ENCODE results near the gene KLHL11.

KLHL11 gene, protein sequence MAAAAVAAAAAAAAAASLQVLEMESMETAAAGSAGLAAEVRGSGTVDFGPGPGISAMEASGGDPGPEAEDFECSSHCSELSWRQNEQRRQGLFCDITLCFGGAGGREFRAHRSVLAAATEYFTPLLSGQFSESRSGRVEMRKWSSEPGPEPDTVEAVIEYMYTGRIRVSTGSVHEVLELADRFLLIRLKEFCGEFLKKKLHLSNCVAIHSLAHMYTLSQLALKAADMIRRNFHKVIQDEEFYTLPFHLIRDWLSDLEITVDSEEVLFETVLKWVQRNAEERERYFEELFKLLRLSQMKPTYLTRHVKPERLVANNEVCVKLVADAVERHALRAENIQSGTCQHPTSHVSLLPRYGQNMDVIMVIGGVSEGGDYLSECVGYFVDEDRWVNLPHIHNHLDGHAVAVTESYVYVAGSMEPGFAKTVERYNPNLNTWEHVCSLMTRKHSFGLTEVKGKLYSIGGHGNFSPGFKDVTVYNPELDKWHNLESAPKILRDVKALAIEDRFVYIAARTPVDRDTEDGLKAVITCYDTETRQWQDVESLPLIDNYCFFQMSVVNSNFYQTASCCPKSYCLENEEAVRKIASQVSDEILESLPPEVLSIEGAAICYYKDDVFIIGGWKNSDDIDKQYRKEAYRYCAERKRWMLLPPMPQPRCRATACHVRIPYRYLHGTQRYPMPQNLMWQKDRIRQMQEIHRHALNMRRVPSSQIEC

DNA sequence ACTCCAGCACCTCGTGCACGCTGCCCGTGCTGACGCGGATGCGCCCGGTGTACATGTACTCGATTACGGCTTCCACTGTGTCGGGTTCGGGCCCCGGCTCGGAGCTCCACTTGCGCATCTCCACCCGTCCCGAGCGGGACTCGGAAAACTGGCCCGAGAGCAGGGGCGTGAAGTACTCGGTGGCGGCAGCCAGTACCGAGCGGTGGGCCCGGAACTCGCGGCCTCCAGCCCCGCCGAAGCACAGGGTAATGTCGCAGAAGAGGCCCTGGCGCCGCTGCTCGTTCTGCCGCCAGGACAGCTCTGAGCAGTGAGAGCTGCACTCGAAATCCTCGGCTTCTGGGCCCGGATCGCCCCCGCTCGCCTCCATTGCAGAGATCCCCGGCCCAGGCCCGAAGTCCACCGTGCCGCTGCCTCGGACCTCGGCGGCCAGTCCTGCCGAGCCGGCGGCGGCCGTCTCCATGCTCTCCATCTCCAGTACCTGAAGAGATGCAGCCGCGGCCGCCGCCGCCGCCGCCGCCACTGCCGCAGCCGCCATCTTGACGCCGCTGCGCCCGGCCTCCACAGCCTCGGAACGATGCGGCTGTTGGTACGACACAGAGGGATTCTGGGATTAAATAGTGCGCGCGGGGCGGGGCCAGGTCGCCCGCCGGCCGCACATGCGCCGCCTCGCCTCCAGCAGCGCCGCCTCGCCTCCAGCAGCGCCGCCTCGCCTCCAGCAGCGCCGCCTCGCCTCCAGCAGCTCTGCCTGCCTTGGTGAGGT is at the start of gene KLHL11:
Gene KLHL11, minus strand, starts transcription at position 588 of the 760 bp plus-strand sequence. Its CDS starts 53 bp downstream, at position 535.
- Histone ChIP-seq H3K9me3 (ENCODE audit: low read length) (no peaks in the 10 kb centered on the region), H3K27ac (ENCODE audit: low read depth, low read length) (peak within 1 kb of the TSS; percentile 84), H3K4me3 (ENCODE audit: low read depth in 1 of 2, low read length in 2 of 2) (peak within 1 kb of the TSS; percentile 81 to 92), H3K36me3 (ENCODE audit: insufficient read depth, low read length) (peaks cover 19% of the 10 kb centered on the region), H3K4me1 (ENCODE audit: insufficient read depth, low read length) (peaks cover 19% of the 10 kb centered on the region), H3K9ac (ENCODE audit: low read length) (peak within 1 kb of the TSS; percentile 77), H3K27me3 (ENCODE audit: control insufficient read depth in 1 of 2, insufficient read depth in 2 of 2, low read length in 2 of 2) (no peaks in the 10 kb centered on the region)

DNA sequence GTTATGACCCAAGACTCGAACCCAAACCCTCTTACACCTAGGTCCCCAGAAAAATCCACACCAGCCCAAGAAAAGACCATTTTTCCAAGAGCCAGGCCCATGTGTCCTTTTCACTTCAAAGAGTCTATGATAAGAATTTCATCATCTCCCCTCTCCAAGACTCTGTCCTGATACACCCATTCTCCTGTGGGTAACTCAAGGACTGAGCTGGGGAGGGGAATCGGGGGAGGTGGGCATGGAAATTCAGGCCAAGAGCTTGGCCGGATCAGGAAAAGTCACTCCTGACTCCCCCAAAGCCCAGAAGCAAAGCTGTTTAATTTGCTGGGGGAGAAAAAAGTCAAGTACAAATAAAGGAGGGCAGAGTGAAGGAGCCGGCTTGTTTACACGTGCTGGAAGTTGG is 49.8 kb upstream of the KLHL11 start:
- peaks cover 25% of the 10 kb centered on the region for H3K4me1 ChIP-seq (ENCODE audit: insufficient read depth, low read length)
- H3K9ac ChIP-seq (ENCODE audit: low read length) = no peak overlapping the region
- H3K27ac ChIP-seq (ENCODE audit: low read depth, low read length) = no peak overlapping the region
- no peak overlapping the region for H3K4me3 ChIP-seq (ENCODE audit: low read depth in 1 of 2, low read length in 2 of 2)
- no peaks in the 10 kb centered on the region for H3K9me3 ChIP-seq (ENCODE audit: low read length)
- no peaks in the 10 kb centered on the region for H3K27me3 ChIP-seq (ENCODE audit: control insufficient read depth in 1 of 2, insufficient read depth in 2 of 2, low read length in 2 of 2)
- H3K36me3 ChIP-seq (ENCODE audit: insufficient read depth, low read length) = peaks cover 35% of the 10 kb centered on the region

DNA sequence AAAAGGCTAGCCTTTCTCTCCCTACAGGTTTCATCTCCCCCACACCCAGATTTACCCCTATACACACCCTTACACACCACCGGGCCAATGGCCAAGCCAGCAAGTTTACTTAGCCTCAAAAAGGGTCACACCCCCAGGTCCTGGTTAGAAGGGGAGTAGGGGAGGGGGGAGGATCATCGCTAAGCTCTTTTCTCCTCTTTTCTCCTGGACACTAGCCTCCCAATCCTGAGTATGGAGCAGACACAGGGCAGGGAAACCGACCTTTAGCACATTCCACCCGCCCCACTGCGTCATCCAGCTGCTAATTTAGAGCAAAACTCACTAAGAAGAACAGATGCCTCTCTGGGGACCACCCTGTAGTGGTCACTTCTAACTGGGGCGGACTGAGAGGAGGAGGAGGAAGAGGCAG is 49.1 kb upstream of the KLHL11 start:
- Histone ChIP-seq H3K27me3 (ENCODE audit: control insufficient read depth in 1 of 2, insufficient read depth in 2 of 2, low read length in 2 of 2) (no peaks in the 10 kb centered on the region), H3K4me3 (ENCODE audit: low read depth in 1 of 2, low read length in 2 of 2) (no peak overlapping the region), H3K9me3 (ENCODE audit: low read length) (no peaks in the 10 kb centered on the region), H3K4me1 (ENCODE audit: insufficient read depth, low read length) (peaks cover 22% of the 10 kb centered on the region), H3K27ac (ENCODE audit: low read depth, low read length) (no peak overlapping the region), H3K9ac (ENCODE audit: low read length) (no peak overlapping the region), H3K36me3 (ENCODE audit: insufficient read depth, low read length) (peaks cover 41% of the 10 kb centered on the region)

DNA sequence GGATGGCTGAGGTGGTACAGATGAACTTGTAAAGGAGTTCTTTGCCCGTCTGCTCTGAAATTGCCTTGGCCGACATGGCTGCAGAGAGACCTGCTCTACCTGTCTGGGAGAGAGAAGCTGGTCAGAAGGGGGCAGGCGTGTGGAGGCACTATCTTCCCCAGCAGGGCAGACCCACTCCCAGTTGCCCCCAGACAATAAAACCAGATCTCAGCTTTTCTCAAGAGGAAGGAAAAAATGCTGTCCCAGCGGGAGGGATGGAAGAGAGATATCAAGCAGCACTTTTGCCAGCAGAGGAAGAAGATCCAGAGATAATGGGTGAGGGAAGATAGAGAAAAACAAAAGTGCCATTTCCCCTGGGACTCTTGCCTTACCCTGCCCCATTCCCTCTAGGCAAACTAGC is 48.6 kb upstream of the KLHL11 start:
- H3K27me3 ChIP-seq (ENCODE audit: control insufficient read depth in 1 of 2, insufficient read depth in 2 of 2, low read length in 2 of 2) = no peaks in the 10 kb centered on the region
- peaks cover 47% of the 10 kb centered on the region for H3K36me3 ChIP-seq (ENCODE audit: insufficient read depth, low read length)
- H3K4me1 ChIP-seq (ENCODE audit: insufficient read depth, low read length) = peaks cover 20% of the 10 kb centered on the region
- H3K9ac ChIP-seq (ENCODE audit: low read length) = no peak overlapping the region
- no peak overlapping the region for H3K4me3 ChIP-seq (ENCODE audit: low read depth in 1 of 2, low read length in 2 of 2)
- H3K9me3 ChIP-seq (ENCODE audit: low read length) = no peaks in the 10 kb centered on the region
- H3K27ac ChIP-seq (ENCODE audit: low read depth, low read length) = no peak overlapping the region

DNA sequence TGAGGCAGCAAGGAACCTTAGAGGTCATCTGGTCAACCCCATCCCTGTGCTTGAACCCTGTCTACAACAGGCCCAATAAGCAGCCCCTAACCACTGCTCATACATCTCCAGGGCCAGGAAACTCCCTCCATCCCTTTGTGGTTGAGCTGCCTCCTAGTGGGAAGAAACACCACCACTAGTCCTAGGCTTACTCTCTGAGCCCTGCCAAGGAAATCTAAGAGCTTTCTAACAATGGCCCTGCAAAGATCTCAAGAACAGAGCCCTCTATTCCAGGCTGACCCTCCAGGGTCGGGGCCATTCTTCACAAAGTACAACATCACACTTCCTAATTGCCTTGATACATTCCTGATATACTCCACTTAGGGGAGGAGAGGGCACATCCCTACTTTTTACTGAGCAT is 47.7 kb upstream of the KLHL11 start:
- Histone ChIP-seq H3K9me3 (ENCODE audit: low read length) (no peaks in the 10 kb centered on the region), H3K36me3 (ENCODE audit: insufficient read depth, low read length) (peaks cover 49% of the 10 kb centered on the region), H3K27me3 (ENCODE audit: control insufficient read depth in 1 of 2, insufficient read depth in 2 of 2, low read length in 2 of 2) (no peaks in the 10 kb centered on the region), H3K9ac (ENCODE audit: low read length) (no peak overlapping the region), H3K4me1 (ENCODE audit: insufficient read depth, low read length) (peaks cover 19% of the 10 kb centered on the region), H3K4me3 (ENCODE audit: low read depth in 1 of 2, low read length in 2 of 2) (no peak overlapping the region), H3K27ac (ENCODE audit: low read depth, low read length) (no peak overlapping the region)

DNA sequence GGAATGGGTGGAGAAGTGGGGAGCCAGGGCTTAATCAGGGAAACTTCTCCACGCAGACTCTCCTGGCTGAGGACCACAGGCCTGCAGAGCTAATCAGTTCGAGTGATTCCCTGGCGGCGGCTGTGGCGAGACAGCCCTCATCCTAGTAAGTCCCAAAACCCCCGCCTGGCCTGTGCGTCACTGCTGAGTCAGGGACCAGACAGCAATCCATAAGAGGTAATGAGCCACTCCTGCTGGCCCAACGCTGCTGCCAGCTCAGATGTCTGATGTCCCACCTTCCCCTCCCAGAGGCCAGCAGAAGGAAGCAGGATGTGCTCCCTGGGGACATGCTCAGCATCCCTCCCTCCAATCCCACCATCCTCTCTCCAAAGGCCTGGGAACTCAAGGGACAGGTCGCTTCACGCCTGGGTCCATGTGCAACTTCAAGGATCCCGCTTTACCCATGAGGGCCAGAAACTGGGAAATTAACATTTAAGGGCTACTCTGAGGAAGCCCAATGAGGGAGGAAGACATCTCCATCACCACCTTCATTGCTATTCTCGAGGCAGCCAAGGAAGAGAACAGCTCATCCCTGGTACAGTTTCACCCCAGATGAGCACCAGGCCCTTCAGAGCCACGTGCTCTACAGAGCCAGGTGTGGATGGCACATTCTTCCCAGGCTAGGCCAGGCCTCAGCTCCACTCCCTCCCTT is 45.6 kb upstream of the KLHL11 start:
- Histone ChIP-seq H3K9me3 (ENCODE audit: low read length) (no peaks in the 10 kb centered on the region), H3K27ac (ENCODE audit: low read depth, low read length) (no peak overlapping the region), H3K4me1 (ENCODE audit: insufficient read depth, low read length) (peaks cover 13% of the 10 kb centered on the region), H3K4me3 (ENCODE audit: low read depth in 1 of 2, low read length in 2 of 2) (no peak overlapping the region), H3K36me3 (ENCODE audit: insufficient read depth, low read length) (peaks cover 60% of the 10 kb centered on the region), H3K9ac (ENCODE audit: low read length) (no peak overlapping the region), H3K27me3 (ENCODE audit: control insufficient read depth in 1 of 2, insufficient read depth in 2 of 2, low read length in 2 of 2) (no peaks in the 10 kb centered on the region)

DNA sequence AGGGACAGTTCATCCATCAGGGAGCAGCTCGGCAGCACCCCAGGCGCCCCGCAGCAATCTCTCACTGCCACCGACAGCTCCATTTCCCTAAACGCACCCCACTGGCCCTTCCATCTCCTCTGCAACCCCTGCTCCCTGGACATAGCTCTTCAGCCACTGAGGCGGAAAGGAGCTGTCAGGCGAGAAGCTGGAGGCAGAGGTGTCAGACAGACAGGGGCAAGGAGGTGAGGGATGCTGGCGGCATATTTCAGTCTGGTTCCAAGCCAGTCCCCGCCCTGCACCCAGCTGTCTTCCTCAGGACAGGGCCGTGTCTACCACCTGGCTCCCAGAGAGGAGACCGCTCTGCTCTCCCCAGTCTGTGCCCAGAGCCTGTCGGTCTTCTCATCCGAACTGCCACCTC is 43.9 kb upstream of the KLHL11 start:
- Histone ChIP-seq H3K27me3 (ENCODE audit: control insufficient read depth in 1 of 2, insufficient read depth in 2 of 2, low read length in 2 of 2) (no peaks in the 10 kb centered on the region), H3K4me3 (ENCODE audit: low read depth in 1 of 2, low read length in 2 of 2) (no peak overlapping the region), H3K9ac (ENCODE audit: low read length) (no peak overlapping the region), H3K9me3 (ENCODE audit: low read length) (no peaks in the 10 kb centered on the region), H3K36me3 (ENCODE audit: insufficient read depth, low read length) (peaks cover 76% of the 10 kb centered on the region), H3K4me1 (ENCODE audit: insufficient read depth, low read length) (peaks cover 8% of the 10 kb centered on the region), H3K27ac (ENCODE audit: low read depth, low read length) (no peak overlapping the region)

DNA sequence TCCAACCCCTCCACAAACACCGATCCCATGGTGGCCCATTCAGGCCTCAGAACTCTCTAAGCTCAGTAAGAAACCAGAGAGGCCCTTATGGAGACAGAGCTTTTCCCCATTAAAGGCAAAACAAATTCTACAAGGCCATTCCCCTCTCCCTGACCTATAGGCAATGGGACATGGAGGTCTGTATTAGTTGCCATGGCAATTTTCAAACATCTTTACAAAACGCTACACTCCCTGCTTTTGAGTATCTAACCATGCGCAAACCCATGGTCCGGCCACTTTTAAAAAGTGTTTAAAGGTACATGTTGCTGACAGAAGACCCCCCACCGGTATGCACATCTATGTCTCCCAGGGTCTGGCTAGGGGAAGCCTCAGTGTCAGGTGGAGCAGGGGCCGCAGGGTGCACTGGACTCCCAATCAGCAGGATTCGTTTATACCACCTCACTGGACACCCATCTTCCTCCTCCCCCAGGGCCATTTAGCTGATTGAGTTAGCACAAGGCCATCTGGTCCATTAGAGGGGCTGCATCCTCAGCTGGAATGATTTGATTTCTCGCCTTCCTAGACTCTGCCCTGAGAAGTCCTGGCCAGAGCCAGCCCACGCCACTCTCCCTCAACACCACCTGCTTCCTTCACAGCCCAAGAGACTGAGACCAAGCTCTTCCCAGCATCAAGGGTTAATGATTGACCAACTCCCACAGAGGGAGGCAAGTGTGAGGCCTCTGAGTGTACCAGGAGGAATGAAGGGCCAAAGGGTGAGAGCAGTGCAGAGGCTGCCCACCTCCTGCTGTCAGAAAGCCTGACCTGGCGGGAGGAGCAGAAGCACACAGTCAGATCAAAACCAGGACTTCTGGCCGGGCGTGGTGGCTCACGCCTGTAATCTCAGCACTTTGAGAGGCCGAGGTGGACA is 42.7 kb upstream of the KLHL11 start:
- H3K9ac ChIP-seq (ENCODE audit: low read length) = no peak overlapping the region
- peaks cover 68% of the 10 kb centered on the region for H3K36me3 ChIP-seq (ENCODE audit: insufficient read depth, low read length)
- no peaks in the 10 kb centered on the region for H3K9me3 ChIP-seq (ENCODE audit: low read length)
- H3K27me3 ChIP-seq (ENCODE audit: control insufficient read depth in 1 of 2, insufficient read depth in 2 of 2, low read length in 2 of 2) = no peaks in the 10 kb centered on the region
- H3K4me1 ChIP-seq (ENCODE audit: insufficient read depth, low read length) = peaks cover 8% of the 10 kb centered on the region
- no peak overlapping the region for H3K27ac ChIP-seq (ENCODE audit: low read depth, low read length)
- H3K4me3 ChIP-seq (ENCODE audit: low read depth in 1 of 2, low read length in 2 of 2) = no peak overlapping the region

DNA sequence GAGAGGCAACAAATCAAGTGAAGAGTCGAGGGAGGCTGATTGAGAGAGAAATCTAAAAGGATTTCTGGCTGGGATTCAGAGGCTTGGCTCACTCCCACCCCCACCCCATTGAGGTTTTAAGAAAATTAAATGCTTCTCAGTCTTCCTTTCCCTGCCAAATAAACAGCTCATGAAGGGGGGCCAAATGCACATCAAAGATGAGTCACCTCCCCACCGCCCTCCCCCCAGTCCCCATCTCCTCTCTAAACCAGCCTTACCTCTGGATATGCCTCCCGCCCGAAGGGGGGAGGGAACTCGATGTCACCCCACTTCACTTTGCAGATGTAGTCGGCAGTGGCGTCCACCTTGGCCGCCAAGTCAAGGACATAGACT is 41.9 kb upstream of the KLHL11 start:
- H3K27ac ChIP-seq (ENCODE audit: low read depth, low read length) = no peak overlapping the region
- H3K4me1 ChIP-seq (ENCODE audit: insufficient read depth, low read length) = peaks cover 8% of the 10 kb centered on the region
- no peaks in the 10 kb centered on the region for H3K27me3 ChIP-seq (ENCODE audit: control insufficient read depth in 1 of 2, insufficient read depth in 2 of 2, low read length in 2 of 2)
- no peaks in the 10 kb centered on the region for H3K9me3 ChIP-seq (ENCODE audit: low read length)
- H3K9ac ChIP-seq (ENCODE audit: low read length) = no peak overlapping the region
- H3K36me3 ChIP-seq (ENCODE audit: insufficient read depth, low read length) = peaks cover 65% of the 10 kb centered on the region
- no peak overlapping the region for H3K4me3 ChIP-seq (ENCODE audit: low read depth in 1 of 2, low read length in 2 of 2)

DNA sequence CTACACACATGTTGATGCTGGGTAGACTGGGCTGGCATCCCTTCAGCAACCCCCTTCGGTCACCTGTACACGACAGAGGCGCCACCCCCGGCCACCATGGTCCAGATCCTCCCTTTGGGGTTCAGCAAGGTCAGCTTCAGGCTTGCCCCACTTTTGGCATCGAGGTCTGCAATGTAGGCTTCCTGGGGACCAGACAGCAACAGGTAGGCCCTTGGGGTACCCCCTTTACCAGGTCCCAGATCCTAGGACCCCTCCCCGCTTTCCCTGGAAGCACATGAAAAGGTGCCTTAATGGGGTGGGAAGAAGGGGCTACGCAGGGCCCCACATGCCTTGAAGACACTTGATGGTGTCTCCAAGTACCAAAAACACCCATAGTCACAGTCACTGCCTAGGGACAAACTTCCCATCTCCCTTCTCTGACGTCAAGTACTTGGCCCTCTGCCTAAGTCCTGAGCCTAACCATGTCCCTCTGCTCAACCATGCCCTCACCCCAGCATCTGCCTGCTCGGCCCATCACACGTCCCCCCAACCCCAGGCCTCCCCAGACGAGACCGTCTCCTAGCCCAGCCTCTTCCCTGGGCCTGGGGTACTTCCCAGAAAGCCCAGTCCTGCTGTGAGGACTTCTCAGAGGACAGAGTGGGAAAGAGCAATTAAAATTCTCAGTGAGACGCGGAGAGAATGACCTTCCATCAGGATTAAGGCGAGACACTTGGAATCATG is 41.4 kb upstream of the KLHL11 start:
- H3K9me3 ChIP-seq (ENCODE audit: low read length) = no peaks in the 10 kb centered on the region
- H3K27ac ChIP-seq (ENCODE audit: low read depth, low read length) = no peak overlapping the region
- no peak overlapping the region for H3K4me3 ChIP-seq (ENCODE audit: low read depth in 1 of 2, low read length in 2 of 2)
- H3K4me1 ChIP-seq (ENCODE audit: insufficient read depth, low read length) = peaks cover 8% of the 10 kb centered on the region
- no peaks in the 10 kb centered on the region for H3K27me3 ChIP-seq (ENCODE audit: control insufficient read depth in 1 of 2, insufficient read depth in 2 of 2, low read length in 2 of 2)
- peaks cover 66% of the 10 kb centered on the region for H3K36me3 ChIP-seq (ENCODE audit: insufficient read depth, low read length)
- H3K9ac ChIP-seq (ENCODE audit: low read length) = no peak overlapping the region

Measured in muscle layer of colon (tissue), 2 donors.